ENCODE data around the gene EP400. TPM values are rescaled to one million over a fixed set of nuclear protein-coding genes. Genes with fewer than 3 reads are reported as not detected.
A peak's percentile ranks its signal among the peaks of the same experiment; 100 is the strongest.

Gene EP400
- total and polyA plus RNA-seq, 9 of the 15 experiments (the other 6 are each of a cell fraction or from before 2014, with no cell fraction given): 4.5 to 58.0 (median 7.0) TPM

GRCh38 chr12:131923260-131923659, 26.5 kb upstream of the EP400 start:
- Histone ChIP-seq H3K9me3 (replicated peaks; ENCODE audit: control insufficient read depth, insufficient read depth, low read depth, low read length) (no peaks in the 10 kb centered on the region), H3K4me1 (replicated peaks in 1 of 2; ENCODE audit: control insufficient read depth in 2 of 2, insufficient read depth in 2 of 2, low read length in 2 of 2) (peaks cover 6 to 19% of the 10 kb centered on the region in 2 experiments; a peak in 4 of 5 replicates), H3K9ac (ENCODE audit: insufficient read depth in 1 of 2, low read depth in 2 of 2, low read length in 2 of 2) (no peak overlapping the region), H3K79me2 (ENCODE audit: control insufficient read depth, insufficient read depth, low read length) (no peaks in the 10 kb centered on the region), H3K4me2 (ENCODE audit: insufficient read depth, low read length) (no peak overlapping the region), H3K27ac (ENCODE audit: extremely low read depth, low read depth, low read length) (no peak overlapping the region), H4K20me1 (replicated peaks; ENCODE audit: control insufficient read depth, insufficient read depth, low read length) (no peaks in the 10 kb centered on the region), H3K27me3 (ENCODE audit: control insufficient read depth in 2 of 2, insufficient read depth in 2 of 2, low read length in 2 of 2) (no peaks in the 10 kb centered on the region), H3K4me3 (no peak overlapping the region), H3K36me3 (ENCODE audit: control insufficient read depth, insufficient read depth, low read length) (peaks cover 4% of the 10 kb centered on the region; the same call in 1 of the 3 replicates), H2AFZ (ENCODE audit: low read depth, low read length) (no peak overlapping the region), H3K9me1 (ENCODE audit: control insufficient read depth, insufficient read depth, low read length) (no peaks in the 10 kb centered on the region)
- DNase-seq (ENCODE audit: extremely low read depth in 1 of 4, low spot score in 3 of 4) (no peak), FAIRE-seq (no peak), ATAC-seq (no peak; the same call in 2 of the 3 replicates)
- BruUV-seq (replicated peaks): no TSS peak
- in situ Hi-C loops (cut with MboI) (no loop called here), intact Hi-C loops (cut with micrococcal nuclease) (no loop called here)
- CTCF ChIA-PET (ENCODE audit: low intra/inter-chr PET ratio): no interaction called here
- TF ChIP-seq JUND (IDR thresholded peaks at IDR 0.05; ENCODE audit: borderline replicate concordance, low read depth, low read length) (no peak), JUND (tag; IDR thresholded peaks at IDR 0.05; ENCODE audit: borderline replicate concordance, low read depth, low read length) (no peak), SIRT6 (IDR thresholded peaks at IDR 0.05; ENCODE audit: low read depth, low read length) (no peak), FOXA3 (CRISPR knock-in tag; conservative IDR thresholded peaks at IDR 0.05 in 1 of 2, IDR thresholded peaks at IDR 0.05 in 1 of 2) (no peak), HMBOX1 (IDR thresholded peaks at IDR 0.05) (no peak), YY1 (IDR thresholded peaks at IDR 0.05; ENCODE audit: borderline replicate concordance in 1 of 3, control insufficient read depth in 1 of 3, extremely low read depth in 1 of 3, insufficient read depth in 3 of 3, insufficient read length in 1 of 3, insufficient replicate concordance in 2 of 3, low read depth in 1 of 3, low read length in 2 of 3) (peak in 1 of 3 experiments; percentile 17)
- 59% methylated on average over 10 of the region's 11 CpGs for WGBS (ENCODE audit: insufficient coverage, low coverage, missing lambda C conversion rate)
- POLR2A ChIA-PET: interaction anchor here (0.6 to 2.6 kb wide), 4 partner anchors 12 to 558 kb away, joined by 3 to 9 read pairs (median 6); no protein-coding TSS in a partner anchor
